Measurements from ENCODE around the gene MARK4. TPM values are rescaled to one million over a fixed set of nuclear protein-coding genes. Genes with fewer than 3 reads are reported as not detected.
"Not testable (repeated sequence)": the region's sequence is repeated elsewhere in the genome, so short reads cannot be mapped to it uniquely, and the experiment has no call there.

Gene MARK4
- total RNA-seq, 1 experiment from 2014 or later: 44.0 TPM

- CTCF ChIA-PET: no interaction called here
- intact Hi-C loops (cut with micrococcal nuclease; ENCODE audit: unreplicated experiment): no loop called here
- POLR2A ChIA-PET (ENCODE audit: low non-redundant PET): no interaction called here
- BruUV-seq (replicated peaks): no TSS peak
- no peaks in the 10 kb centered on the region for H3K27me3 ChIP-seq (replicated peaks; ENCODE audit: insufficient read depth, low read depth, low read length, poor library complexity)
- no peaks in the 10 kb centered on the region for H3K36me3 ChIP-seq (ENCODE audit: insufficient read depth, low read length, poor library complexity, severe bottlenecking)
- no peaks in the 10 kb centered on the region for H3K9me3 ChIP-seq (ENCODE audit: low read depth, low read length, poor library complexity, severe bottlenecking)
- no peak overlapping the region for H3K27ac ChIP-seq (ENCODE audit: low read depth, low read length, poor library complexity, severe bottlenecking)
- H3K4me1 ChIP-seq (ENCODE audit: insufficient read depth, low read length, poor library complexity, severe bottlenecking): no peaks in the 10 kb centered on the region
- TF ChIP-seq, protein P1, sequence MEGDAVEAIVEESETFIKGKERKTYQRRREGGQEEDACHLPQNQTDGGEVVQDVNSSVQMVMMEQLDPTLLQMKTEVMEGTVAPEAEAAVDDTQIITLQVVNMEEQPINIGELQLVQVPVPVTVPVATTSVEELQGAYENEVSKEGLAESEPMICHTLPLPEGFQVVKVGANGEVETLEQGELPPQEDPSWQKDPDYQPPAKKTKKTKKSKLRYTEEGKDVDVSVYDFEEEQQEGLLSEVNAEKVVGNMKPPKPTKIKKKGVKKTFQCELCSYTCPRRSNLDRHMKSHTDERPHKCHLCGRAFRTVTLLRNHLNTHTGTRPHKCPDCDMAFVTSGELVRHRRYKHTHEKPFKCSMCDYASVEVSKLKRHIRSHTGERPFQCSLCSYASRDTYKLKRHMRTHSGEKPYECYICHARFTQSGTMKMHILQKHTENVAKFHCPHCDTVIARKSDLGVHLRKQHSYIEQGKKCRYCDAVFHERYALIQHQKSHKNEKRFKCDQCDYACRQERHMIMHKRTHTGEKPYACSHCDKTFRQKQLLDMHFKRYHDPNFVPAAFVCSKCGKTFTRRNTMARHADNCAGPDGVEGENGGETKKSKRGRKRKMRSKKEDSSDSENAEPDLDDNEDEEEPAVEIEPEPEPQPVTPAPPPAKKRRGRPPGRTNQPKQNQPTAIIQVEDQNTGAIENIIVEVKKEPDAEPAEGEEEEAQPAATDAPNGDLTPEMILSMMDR (conservative IDR thresholded peaks at IDR 0.05; ENCODE audit: low read depth, low read length): no peak
- TF ChIP-seq EZH2 (IDR thresholded peaks at IDR 0.05; ENCODE audit: borderline replicate concordance, low read depth, low read length, poor library complexity, severe bottlenecking): no peak
- no peak overlapping the region for H3K4me3 ChIP-seq (ENCODE audit: low read depth, low read length, poor library complexity, severe bottlenecking)
- DNase-seq (ENCODE audit: low spot score): no peak
Observed at GRCh38 chr19:45311621-45312020, 60.5 kb downstream of the MARK4 start.

DNA sequence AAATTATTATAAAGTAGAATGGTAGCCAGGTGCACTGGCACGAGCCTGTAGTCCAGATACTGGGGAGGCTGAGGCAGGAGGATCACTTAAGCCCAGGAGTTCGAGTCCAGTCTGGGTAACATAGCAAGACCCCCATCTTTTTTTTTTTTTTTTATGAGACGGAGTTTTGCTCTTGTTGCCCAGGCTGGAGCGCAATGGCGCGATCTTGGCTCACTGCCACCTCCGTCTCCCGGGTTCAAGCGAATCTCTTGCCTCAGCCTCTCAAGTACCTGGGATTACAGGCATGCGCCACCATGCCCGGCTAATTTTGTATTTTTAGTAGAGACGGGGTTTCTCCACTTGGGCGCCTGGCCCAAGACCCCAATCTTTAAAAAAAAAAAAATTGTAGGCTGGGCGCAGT, 61.2 kb downstream of the MARK4 start:
- POLR2A ChIA-PET (ENCODE audit: low non-redundant PET); H3K27ac ChIP-seq (ENCODE audit: low read depth, low read length, poor library complexity, severe bottlenecking); H3K9me3 ChIP-seq (ENCODE audit: low read depth, low read length, poor library complexity, severe bottlenecking); H3K4me1 ChIP-seq (ENCODE audit: insufficient read depth, low read length, poor library complexity, severe bottlenecking); intact Hi-C loops (cut with micrococcal nuclease; ENCODE audit: unreplicated experiment); DNase-seq (ENCODE audit: low spot score); CTCF ChIA-PET; H3K27me3 ChIP-seq (replicated peaks; ENCODE audit: insufficient read depth, low read depth, low read length, poor library complexity); BruUV-seq (replicated peaks); H3K4me3 ChIP-seq (ENCODE audit: low read depth, low read length, poor library complexity, severe bottlenecking); H3K36me3 ChIP-seq (ENCODE audit: insufficient read depth, low read length, poor library complexity, severe bottlenecking): not testable (repeated sequence)

- no peaks in the 10 kb centered on the region for H3K27me3 ChIP-seq (replicated peaks; ENCODE audit: insufficient read depth, low read depth, low read length, poor library complexity)
Observed at GRCh38 chr19:45314708-45315245, 63.7 kb downstream of the MARK4 start.

DNA sequence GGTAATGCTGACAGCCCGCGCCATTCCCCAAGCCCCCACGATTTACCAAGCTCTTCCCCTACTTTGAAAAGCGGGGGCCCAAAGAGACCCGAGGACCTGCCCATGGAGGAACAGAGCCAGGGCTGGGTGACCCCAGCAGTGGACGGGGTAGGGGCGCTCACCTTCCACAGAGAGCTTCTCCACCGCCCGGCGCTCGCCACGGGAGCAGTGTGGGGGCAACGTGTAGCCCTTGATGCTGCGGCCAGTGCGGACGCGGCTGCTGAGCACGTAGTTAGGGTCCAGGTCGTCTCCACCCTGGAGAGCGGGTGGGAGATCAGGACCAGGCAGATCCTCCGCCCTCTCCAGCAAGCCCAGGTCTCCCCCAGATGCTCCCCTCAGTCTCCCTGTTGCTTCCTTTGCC, 64.2 kb downstream of the MARK4 start:
- intact Hi-C loops (cut with micrococcal nuclease; ENCODE audit: unreplicated experiment): no loop called here
- H3K27ac ChIP-seq (ENCODE audit: low read depth, low read length, poor library complexity, severe bottlenecking): no peak overlapping the region
- no peaks in the 10 kb centered on the region for H3K9me3 ChIP-seq (ENCODE audit: low read depth, low read length, poor library complexity, severe bottlenecking)
- DNase-seq (ENCODE audit: low spot score): no peak
- H3K4me1 ChIP-seq (ENCODE audit: insufficient read depth, low read length, poor library complexity, severe bottlenecking): no peaks in the 10 kb centered on the region
- TF ChIP-seq EZH2 (IDR thresholded peaks at IDR 0.05; ENCODE audit: borderline replicate concordance, low read depth, low read length, poor library complexity, severe bottlenecking): no peak
- TF ChIP-seq, protein P1 (conservative IDR thresholded peaks at IDR 0.05; ENCODE audit: low read depth, low read length): no peak
- ChIA-PET CTCF (no interaction called here), POLR2A (ENCODE audit: low non-redundant PET) (no interaction called here)
- no peak overlapping the region for H3K4me3 ChIP-seq (ENCODE audit: low read depth, low read length, poor library complexity, severe bottlenecking)
- no peaks in the 10 kb centered on the region for H3K36me3 ChIP-seq (ENCODE audit: insufficient read depth, low read length, poor library complexity, severe bottlenecking)
- H3K27me3 ChIP-seq (replicated peaks; ENCODE audit: insufficient read depth, low read depth, low read length, poor library complexity): no peaks in the 10 kb centered on the region
- no TSS peak for BruUV-seq (replicated peaks)

More at GRCh38 chr19:45314708-45315245, 63.7 kb downstream of the MARK4 start:
- TF ChIP-seq EZH2 (IDR thresholded peaks at IDR 0.05; ENCODE audit: borderline replicate concordance, low read depth, low read length, poor library complexity, severe bottlenecking): no peak
- TF ChIP-seq, protein P1 (conservative IDR thresholded peaks at IDR 0.05; ENCODE audit: low read depth, low read length): no peak
- H3K4me1 ChIP-seq (ENCODE audit: insufficient read depth, low read length, poor library complexity, severe bottlenecking): no peaks in the 10 kb centered on the region
- intact Hi-C loops (cut with micrococcal nuclease; ENCODE audit: unreplicated experiment): no loop called here
- no peaks in the 10 kb centered on the region for H3K9me3 ChIP-seq (ENCODE audit: low read depth, low read length, poor library complexity, severe bottlenecking)
- no peak overlapping the region for H3K4me3 ChIP-seq (ENCODE audit: low read depth, low read length, poor library complexity, severe bottlenecking)
- CTCF ChIA-PET: no interaction called here
- POLR2A ChIA-PET (ENCODE audit: low non-redundant PET): no interaction called here
- H3K36me3 ChIP-seq (ENCODE audit: insufficient read depth, low read length, poor library complexity, severe bottlenecking): no peaks in the 10 kb centered on the region
- DNase-seq (ENCODE audit: low spot score): no peak
- H3K27ac ChIP-seq (ENCODE audit: low read depth, low read length, poor library complexity, severe bottlenecking): no peak overlapping the region
- no TSS peak for BruUV-seq (replicated peaks)
